T-helper 1 cell treated with Interleukin-12 subunit alpha and Interleukin-12 subunit beta and Interleukin-4 antibody, amounts not matched to agents 30 ng/mL and 1 ng/mL, for 36 hours (primary cell): ENCODE measurements around the gene ARF6. TPM values are rescaled to one million over a fixed set of nuclear protein-coding genes. Genes with fewer than 3 reads are reported as not detected.
"Not testable (repeated sequence)": the region's sequence is repeated elsewhere in the genome, so short reads cannot be mapped to it uniquely, and the experiment has no call there.

Experiments used
- intact Hi-C: fragments of 100-400 bp; cut with micrococcal nuclease; formaldehyde crosslinking; loops from one replicate; pipeline ENCODE4 v1.15.1; 2024
- total RNA-seq: library from RNA; stranded (reverse); gene quantifications from 2 replicates; pipeline ENCODE4 v1.2.3, GENCODE V29; 2022

Gene ARF6
- total RNA-seq, 1 donor from 2014 or later: 188 TPM

GRCh38 chr14:49900973-49901372 lies 8.1 kb downstream of the ARF6 start:
- intact Hi-C loops: no loop called here

- intact Hi-C loops: not testable (repeated sequence)
Measured at GRCh38 chr14:49902679-49903246, 9.9 kb downstream of the ARF6 start.

GRCh38 chr14:49904270-49904669 lies 11.4 kb downstream of the ARF6 start:
- intact Hi-C loops: no loop called here

GRCh38 chr14:49905989-49906388 lies 13.1 kb downstream of the ARF6 start:
- intact Hi-C loops: loop anchor here (2.0 kb wide), 1 partner anchor 65 kb away; no protein-coding TSS in a partner anchor

GRCh38 chr14:49907186-49907585 lies 14.3 kb downstream of the ARF6 start:
- intact Hi-C loops: loop anchor here (1.0 to 2.0 kb wide), 2 partner anchors 8 to 64 kb away; no protein-coding TSS in a partner anchor

GRCh38 chr14:49908433-49908782 lies 15.5 kb downstream of the ARF6 start:
- intact Hi-C loops: no loop called here

- intact Hi-C loops: no loop called here
Measured at GRCh38 chr14:49909016-49909415, 16.1 kb downstream of the ARF6 start.

- intact Hi-C loops: no loop called here
Measured at GRCh38 chr14:49915085-49915484, 22.2 kb downstream of the ARF6 start.

- intact Hi-C loops: no loop called here
Measured at GRCh38 chr14:49918706-49919105, 25.8 kb downstream of the ARF6 start.

GRCh38 chr14:49919825-49920659 lies 27.2 kb downstream of the ARF6 start:
- intact Hi-C loops: no loop called here

- intact Hi-C loops: no loop called here
Measured at GRCh38 chr14:49920935-49921334, 28.1 kb downstream of the ARF6 start.

- intact Hi-C loops: no loop called here
Measured at GRCh38 chr14:49921401-49921800, 28.5 kb downstream of the ARF6 start.

- intact Hi-C loops: no loop called here
Measured at GRCh38 chr14:49923442-49923841, 30.6 kb downstream of the ARF6 start.

- intact Hi-C loops: no loop called here
Measured at GRCh38 chr14:49923881-49924280, 31.0 kb downstream of the ARF6 start.

- intact Hi-C loops: no loop called here
Measured at GRCh38 chr14:49924852-49925251, 32.0 kb downstream of the ARF6 start.

- intact Hi-C loops: no loop called here
Measured at GRCh38 chr14:49926803-49927202, 33.9 kb downstream of the ARF6 start.

GRCh38 chr14:49928015-49928414 lies 35.1 kb downstream of the ARF6 start:
- intact Hi-C loops: no loop called here

- intact Hi-C loops: no loop called here
Measured at GRCh38 chr14:49930720-49931119, 37.8 kb downstream of the ARF6 start.

GRCh38 chr14:49931523-49931922 lies 38.6 kb downstream of the ARF6 start:
- intact Hi-C loops: no loop called here

- intact Hi-C loops: no loop called here
Measured at GRCh38 chr14:49933128-49933527, 40.2 kb downstream of the ARF6 start.

- intact Hi-C loops: no loop called here
Measured at GRCh38 chr14:49933704-49934103, 40.8 kb downstream of the ARF6 start.

GRCh38 chr14:49934646-49935045 lies 41.8 kb downstream of the ARF6 start:
- intact Hi-C loops: no loop called here

GRCh38 chr14:49935526-49935925 lies 42.6 kb downstream of the ARF6 start:
- intact Hi-C loops: no loop called here
